Aorta (tissue), 5 donors: Measurements from ENCODE around the gene NOL4L. TPM values are rescaled to one million over a fixed set of nuclear protein-coding genes. Genes with fewer than 3 reads are reported as not detected.

Experiments used
- ATAC-seq: fragments of 200-7000 bp; cut with Tn5 transposase; one replicate; pipeline ENCODE4 v1.9.1; 2022; ENCODE audit warnings: moderate library complexity; ENCODE audit not compliant: low FRiP score
- DNase-seq, 2 donors: peaks; one replicate each; pipeline ENCODE4 v3.0.0-alpha.2; 2020
- H3K27ac ChIP-seq, 2 donors: one replicate each; pipeline ENCODE4 v1.5.1; 2013; ENCODE audit warnings: low read length in 2 of 2, mild to moderate bottlenecking in 2 of 2, moderate library complexity in 2 of 2, control low read depth in 1 of 2, inconsistent platforms in 1 of 2, low read depth in 1 of 2
- H3K27me3 ChIP-seq, 2 donors: one replicate each; pipeline ENCODE4 v1.6.1; 2013; ENCODE audit warnings: control low read depth in 1 of 2, low read length in 1 of 2, mild to moderate bottlenecking in 1 of 2, moderate library complexity in 1 of 2; ENCODE audit not compliant: insufficient read depth in 2 of 2, control insufficient read depth in 1 of 2
- H3K36me3 ChIP-seq, 2 donors: one replicate each; pipeline ENCODE4 v1.6.1; 2013; ENCODE audit warnings: control low read depth in 1 of 2, low read length in 1 of 2, mild to moderate bottlenecking in 1 of 2; ENCODE audit not compliant: insufficient read depth in 2 of 2, control insufficient read depth in 1 of 2
- H3K4me1 ChIP-seq, 2 donors: one replicate each; pipeline ENCODE4 v1.6.1; 2013; ENCODE audit warnings: low read length in 2 of 2, control low read depth in 1 of 2, mild to moderate bottlenecking in 1 of 2, moderate library complexity in 1 of 2; ENCODE audit not compliant: insufficient read depth in 2 of 2, control insufficient read depth in 1 of 2
- H3K4me3 ChIP-seq, 2 donors: one replicate each; pipeline ENCODE4 v1.5.1; 2013; ENCODE audit warnings: low read length in 2 of 2, control low read depth in 1 of 2, mild to moderate bottlenecking in 1 of 2
- H3K9me3 ChIP-seq: one replicate; pipeline ENCODE4 v1.6.1; 2013; ENCODE audit warnings: mild to moderate bottlenecking, low read length; ENCODE audit not compliant: control insufficient read depth
- WGBS, 2 donors: extraction: QIAGEN DNeasy Blood & Tissue Kit; methylation state at CpG; one replicate each; pipeline ENCODE4 v1.1.7; 2013; 5-methylcytosine and 5-hydroxymethylcytosine counted together
- intact Hi-C, 2 donors: fragments of 100-400 bp; cut with DNase I; formaldehyde crosslinking; loops; one replicate each; pipeline versions ENCODE4 v1.14.2 to v1.15.0; 2022
- polyA plus RNA-seq, 2 donors: library from polyadenylated mRNA; stranded (reverse); fragments of 200-250 nt; gene quantifications; one replicate each; pipeline ENCODE4 v1.2.3, GENCODE V29; 2013
- total RNA-seq, 2 donors: library from RNA; stranded (reverse); fragmentation: NEBNext Ultra II Directional; extraction: Animal tissue kit (Norgen Biotek cat#: 25700); gene quantifications; one replicate each; pipeline ENCODE4 v1.2.1, GENCODE V29; 2021
- donor health status: healthy with polysubstance abuse.
- donor health status: Bipolar disorder and iron deficiency.
- donor health status: DM: no; HTN: no; CAD: no.
- donor health status: DM: no; HTN: no; CAD: no.
- donor health status: DM: yes; HTN: yes; CAD: no.

The NOL4L gene
- total and polyA plus RNA-seq, 4 donors = 2.3 to 29.5 (median 8.0) TPM

DNA sequence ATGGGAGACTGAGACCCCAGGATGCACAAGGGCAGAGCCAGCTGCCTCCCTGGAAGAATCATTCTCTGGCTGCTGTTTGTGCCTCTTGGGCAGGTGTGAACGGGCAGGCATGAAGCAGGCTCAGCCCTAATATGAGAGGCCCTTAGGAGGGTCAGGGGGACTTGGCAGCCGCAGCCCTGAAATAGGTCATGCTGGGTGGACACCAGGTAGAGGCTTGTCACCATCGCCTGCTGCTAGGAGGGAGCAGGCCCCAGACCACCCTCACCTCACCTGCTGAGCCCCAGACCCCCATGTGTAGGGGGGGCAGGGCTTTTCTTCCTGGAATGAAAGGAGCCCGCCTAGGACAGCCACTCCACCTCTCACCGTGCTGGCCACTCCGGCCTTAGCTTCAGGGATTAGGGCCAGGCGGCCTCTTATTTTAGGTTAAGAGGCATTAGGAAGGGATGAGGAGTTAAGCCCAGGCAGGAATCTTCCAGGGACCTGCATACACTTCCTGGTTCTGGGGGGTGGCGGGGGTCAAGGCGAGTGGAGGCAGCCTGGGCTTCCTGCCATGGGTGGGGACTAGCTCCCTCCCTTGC, 134.6 kb downstream of the NOL4L start:
- Histone ChIP-seq H3K36me3 (no peaks in the 10 kb centered on the region), H3K27ac (no peak overlapping the region), H3K9me3 (no peaks in the 10 kb centered on the region), H3K4me1 (no peaks in the 10 kb centered on the region), H3K4me3 (no peak overlapping the region), H3K27me3 (no peaks in the 10 kb centered on the region)
- 82 to 86% methylated on average over 9 of the region's 9 CpGs for WGBS, 2 donors
- intact Hi-C loops = no loop called here
- ATAC-seq = no peak
- peak in 1 of 2 donors; percentile 62 for DNase-seq

DNA sequence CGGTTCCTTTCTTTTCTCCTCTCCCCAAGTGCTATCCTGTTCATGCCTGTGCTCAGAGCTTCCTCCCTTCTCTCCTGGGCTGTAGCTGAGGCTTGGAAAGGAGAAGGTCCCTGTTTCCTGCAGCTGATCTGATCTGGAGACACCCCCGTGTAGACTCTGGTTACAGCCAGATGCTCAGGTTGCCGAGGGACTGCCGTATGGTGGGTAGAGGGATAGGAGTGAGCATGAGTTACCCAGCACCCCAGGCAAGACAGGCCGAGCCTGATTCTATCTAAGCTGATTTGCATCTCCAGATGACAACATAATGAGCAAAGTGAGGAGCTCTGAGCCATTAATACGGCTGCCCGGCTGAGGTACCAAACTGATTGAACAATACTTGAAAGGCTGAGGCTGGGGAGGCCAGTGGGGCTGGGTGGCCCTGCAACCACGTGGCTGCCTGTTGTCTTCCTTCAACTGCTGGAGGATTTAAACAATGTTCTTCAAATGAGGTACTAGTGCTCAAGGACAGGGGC, 135.2 kb downstream of the NOL4L start:
- Histone ChIP-seq H3K36me3 (no peaks in the 10 kb centered on the region), H3K4me1 (no peaks in the 10 kb centered on the region), H3K9me3 (no peaks in the 10 kb centered on the region), H3K27ac (no peak overlapping the region), H3K4me3 (no peak overlapping the region), H3K27me3 (no peaks in the 10 kb centered on the region)
- DNase-seq (peak in 1 of 2 donors; percentile 27), ATAC-seq (no peak)
- 62 to 64% methylated on average over 8 of the region's 8 CpGs for WGBS, 2 donors
- intact Hi-C loops = loop anchor here in 1 of 2 donors (10.0 kb wide), 1 partner anchor 95 kb away; the partner anchor contains the start of gene ASXL1

DNA sequence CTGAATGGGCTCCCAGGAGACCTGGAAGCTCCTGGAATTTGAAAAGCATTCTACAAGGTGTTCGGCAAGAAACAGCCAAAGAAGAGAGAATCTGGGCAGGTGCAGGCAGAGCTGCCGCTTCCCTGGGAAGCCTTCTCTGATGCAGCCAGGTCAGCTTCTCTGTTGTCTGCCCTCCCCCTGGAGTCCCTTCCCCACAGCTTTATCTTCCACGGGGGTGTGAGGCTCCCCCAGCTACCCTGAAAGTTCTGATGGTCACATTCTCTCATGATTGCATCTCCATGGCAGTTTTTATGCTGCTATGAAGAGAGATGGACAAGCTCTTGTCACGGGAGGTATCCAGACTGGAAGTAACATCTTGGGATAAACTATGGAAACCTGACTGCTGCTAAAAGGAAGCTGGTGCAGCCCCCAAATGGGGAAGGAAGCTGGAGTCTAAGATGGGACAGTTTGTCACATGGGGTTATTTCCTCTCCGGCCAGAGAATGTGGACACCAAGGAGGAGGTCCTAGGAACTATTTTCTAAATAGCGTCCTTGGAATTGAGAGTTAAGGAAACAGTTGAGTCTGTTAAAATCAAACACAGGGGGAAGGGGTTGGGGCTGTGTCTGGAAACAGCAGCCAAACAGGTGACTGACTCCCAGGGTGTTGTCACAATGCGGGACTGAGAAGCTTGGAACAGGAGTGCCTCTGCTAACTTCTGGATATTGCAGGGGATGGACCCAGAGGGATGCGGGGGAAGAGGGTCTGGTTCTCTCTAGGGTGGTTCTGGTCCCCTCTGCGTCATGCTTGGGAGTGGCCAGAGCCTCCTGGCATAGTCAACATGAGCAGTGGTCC, 135.9 kb downstream of the NOL4L start:
- intact Hi-C loops = loop anchor here in 1 of 2 donors (10.0 kb wide), 1 partner anchor 94 kb away; the partner anchor contains the start of gene ASXL1
- Histone ChIP-seq H3K27me3 (no peaks in the 10 kb centered on the region), H3K27ac (no peak overlapping the region), H3K36me3 (no peaks in the 10 kb centered on the region), H3K4me1 (no peaks in the 10 kb centered on the region), H3K4me3 (no peak overlapping the region), H3K9me3 (no peaks in the 10 kb centered on the region)
- DNase-seq (peak in 1 of 2 donors; percentile 47), ATAC-seq (no peak)
- WGBS, 2 donors = 78 to 82% methylated on average over 8 to 9 of the region's 9 CpGs

GRCh38 chr20:32448306-32449056, 136.7 kb downstream of the NOL4L start:
- 61 to 62% methylated on average over 13 of the region's 13 CpGs for WGBS, 2 donors
- no peak overlapping the region for H3K27ac ChIP-seq

DNA sequence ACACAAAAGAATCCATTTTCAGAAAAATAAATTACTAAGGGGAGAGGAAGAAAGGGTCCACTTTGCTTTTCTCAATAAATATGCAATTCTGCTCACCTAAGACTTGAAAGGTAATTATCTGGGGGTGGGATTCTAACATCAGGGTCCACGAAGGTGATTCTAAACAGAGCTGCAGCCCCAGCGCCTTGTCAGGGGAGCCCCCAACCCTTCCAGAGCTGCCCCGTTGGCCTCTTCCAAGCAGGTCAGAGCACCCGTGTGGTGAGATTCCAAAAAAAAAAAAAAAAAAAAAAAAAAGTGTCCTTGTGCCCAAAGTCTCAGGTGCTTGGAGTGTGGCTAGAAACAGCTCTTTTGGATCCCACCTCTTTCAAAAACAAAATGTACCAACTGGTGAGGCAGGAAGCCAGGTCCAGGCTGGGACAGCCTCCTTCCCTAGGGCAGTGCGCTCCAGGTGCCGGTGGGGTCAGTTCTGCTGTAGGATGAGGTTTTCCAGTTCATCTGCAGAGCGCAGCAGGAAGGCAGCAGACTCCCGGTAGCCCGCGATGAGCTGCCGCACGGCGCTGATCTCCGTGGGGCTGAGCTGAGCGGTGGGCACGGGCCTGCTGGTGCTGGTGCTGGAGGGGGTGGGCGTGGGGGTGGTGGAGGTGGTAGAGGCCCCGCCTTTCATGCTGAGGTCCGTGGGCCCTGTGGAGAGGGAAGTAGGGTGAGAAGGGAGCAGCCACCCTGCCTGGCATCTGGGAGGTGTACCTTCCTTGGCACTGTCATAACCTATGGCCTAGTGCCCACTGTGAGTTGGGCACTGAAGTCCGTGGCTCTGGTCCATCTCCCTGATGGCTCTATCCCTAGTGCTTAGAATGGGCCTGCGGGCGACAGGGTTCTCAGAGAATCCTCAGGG, 137.8 kb downstream of the NOL4L start:
- intact Hi-C loops = loop anchor here in 1 of 2 donors (10.0 kb wide), 1 partner anchor 93 kb away; the partner anchor contains the start of gene ASXL1
- WGBS, 2 donors = 76 to 78% methylated on average over 22 of the region's 22 CpGs
- Histone ChIP-seq H3K27ac (no peak overlapping the region), H3K36me3 (no peaks in the 10 kb centered on the region), H3K9me3 (no peaks in the 10 kb centered on the region), H3K4me3 (no peak overlapping the region), H3K27me3 (no peaks in the 10 kb centered on the region), H3K4me1 (no peaks in the 10 kb centered on the region)
- DNase-seq = peak in 1 of 2 donors; percentile 70
- no peak for ATAC-seq

More at GRCh38 chr20:32448306-32449056, 136.7 kb downstream of the NOL4L start:
- Histone ChIP-seq H3K4me1 (no peaks in the 10 kb centered on the region), H3K36me3 (no peaks in the 10 kb centered on the region), H3K4me3 (no peak overlapping the region), H3K9me3 (no peaks in the 10 kb centered on the region), H3K27me3 (no peaks in the 10 kb centered on the region)
- DNase-seq (peak in 1 of 2 donors; percentile 67), ATAC-seq (no peak)
- intact Hi-C loops = loop anchor here in 1 of 2 donors (10.0 kb wide), 1 partner anchor 94 kb away; the partner anchor contains the start of gene ASXL1

DNA sequence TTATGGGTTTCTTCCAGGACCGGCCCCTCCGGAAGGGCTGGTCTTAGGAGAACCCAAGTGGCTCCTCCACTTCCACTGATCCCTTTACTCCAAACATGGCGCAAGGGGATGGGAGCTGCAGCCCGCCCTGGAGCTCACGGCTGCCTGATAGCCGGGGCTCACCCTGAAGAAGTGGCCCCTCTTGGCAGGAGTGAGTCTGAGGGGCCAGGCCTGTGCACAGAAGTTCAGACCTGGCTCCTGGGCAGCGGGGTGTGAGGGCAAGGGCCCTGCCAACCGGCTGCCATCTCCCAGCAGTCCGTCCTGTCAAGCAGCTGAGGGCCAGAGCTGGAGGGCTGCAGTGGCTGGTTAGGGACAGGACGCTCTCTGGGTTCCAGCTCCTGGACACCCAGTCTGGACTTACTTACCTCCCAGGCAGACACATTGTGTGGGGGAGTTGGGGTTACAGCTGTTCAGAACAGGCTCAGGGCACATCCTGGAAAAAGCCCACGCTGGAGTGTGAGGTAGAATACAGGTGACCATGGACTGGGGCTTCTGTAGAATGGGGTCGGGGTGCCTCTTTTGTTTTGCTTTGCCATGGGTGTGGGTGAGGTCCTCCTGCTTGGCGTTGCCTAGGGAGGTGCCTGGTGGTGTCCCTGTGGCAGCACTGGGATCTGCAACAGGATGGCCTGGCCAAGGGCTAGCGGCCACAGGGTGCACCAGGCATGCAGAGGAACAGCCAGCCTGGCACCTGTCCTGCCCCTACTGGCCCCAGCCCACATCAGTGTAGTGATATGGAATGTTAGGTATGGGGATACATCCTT, 138.6 kb downstream of the NOL4L start:
- Histone ChIP-seq H3K4me3 (no peak overlapping the region), H3K9me3 (no peaks in the 10 kb centered on the region), H3K4me1 (no peaks in the 10 kb centered on the region), H3K27me3 (no peaks in the 10 kb centered on the region), H3K27ac (no peak overlapping the region), H3K36me3 (no peaks in the 10 kb centered on the region)
- no peak for ATAC-seq
- intact Hi-C loops = loop anchor here in 1 of 2 donors (10.0 kb wide), 1 partner anchor 92 kb away; the partner anchor contains the start of gene ASXL1
- peak in 1 of 2 donors; percentile 33 for DNase-seq
- 84 to 86% methylated on average over 14 of the region's 14 CpGs for WGBS, 2 donors

- intact Hi-C loops = loop anchor here in 1 of 2 donors (10.0 kb wide), 1 partner anchor 91 kb away; the partner anchor contains the start of gene ASXL1
- peak in 1 of 2 donors; percentile 63 for DNase-seq
- H3K4me1 ChIP-seq = no peaks in the 10 kb centered on the region
- no peaks in the 10 kb centered on the region for H3K36me3 ChIP-seq
- ATAC-seq = no peak
- H3K9me3 ChIP-seq = no peaks in the 10 kb centered on the region
- no peaks in the 10 kb centered on the region for H3K27me3 ChIP-seq
- WGBS, 2 donors = 32 to 36% methylated on average over 12 of the region's 12 CpGs
- H3K4me3 ChIP-seq = no peak overlapping the region
- no peak overlapping the region for H3K27ac ChIP-seq
These were observed 139.4 kb downstream of the NOL4L start for GRCh38 chr20:32445539-32446273.
